ENCODE data around the gene KCNN3.

The KCNN3 gene

GRCh38 chr1:154747380-154747739, 122.7 kb downstream of the KCNN3 start:
- no peak for DNase-seq

- no peak for DNase-seq
These were observed 123.3 kb downstream of the KCNN3 start for GRCh38 chr1:154746622-154747299.

- DNase-seq = no peak
These were observed 124.2 kb downstream of the KCNN3 start for GRCh38 chr1:154745750-154746425.

- no peak for DNase-seq
These were observed 124.8 kb downstream of the KCNN3 start for GRCh38 chr1:154745286-154745731.

- DNase-seq = no peak
These were observed 125.6 kb downstream of the KCNN3 start for GRCh38 chr1:154744352-154745035.

DNA sequence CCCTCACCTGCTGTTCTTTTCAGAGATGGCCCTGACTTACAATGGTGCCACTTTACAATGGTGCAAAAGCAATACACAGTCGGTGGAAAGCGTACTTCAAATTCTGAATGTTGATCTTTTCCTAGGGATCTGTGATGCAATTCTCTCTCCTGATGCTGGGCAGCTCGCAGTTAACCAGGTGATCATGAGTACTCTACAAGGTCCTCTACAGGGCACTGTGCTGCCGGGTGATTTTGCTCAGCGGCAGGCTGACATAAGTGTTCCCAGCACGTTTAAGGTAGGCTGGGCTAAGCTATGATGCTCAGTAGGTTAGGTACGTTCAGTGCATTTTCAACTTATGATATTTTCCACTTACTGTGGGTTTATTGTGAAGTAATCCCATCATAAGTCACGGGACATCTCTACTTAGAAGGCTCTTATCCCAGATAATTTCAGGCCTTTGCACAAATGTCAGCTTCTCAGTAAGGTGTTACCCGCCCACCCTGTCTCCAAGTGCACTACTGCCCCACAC, 126.5 kb downstream of the KCNN3 start:
- DNase-seq = no peak

DNA sequence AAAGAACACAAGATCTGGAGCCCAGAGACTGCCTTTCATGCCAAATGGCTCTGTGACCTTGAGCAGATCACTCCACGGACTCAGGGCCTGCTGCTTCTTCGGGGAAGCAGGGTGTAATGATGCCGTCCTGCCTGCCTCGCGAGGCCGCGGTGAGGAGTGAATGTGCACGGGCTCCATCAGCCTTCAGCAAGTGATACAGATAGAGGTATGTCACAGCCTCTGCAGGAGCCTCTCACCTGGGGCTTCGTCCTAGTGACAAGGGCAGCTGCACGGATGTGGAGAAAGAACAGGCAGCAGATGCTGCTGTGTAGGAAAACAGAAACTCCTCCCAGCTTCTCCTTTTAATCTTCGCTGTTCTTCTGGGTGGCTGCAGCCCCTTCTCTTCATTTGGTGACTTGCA, 127.5 kb downstream of the KCNN3 start:
- DNase-seq = no peak

DNA sequence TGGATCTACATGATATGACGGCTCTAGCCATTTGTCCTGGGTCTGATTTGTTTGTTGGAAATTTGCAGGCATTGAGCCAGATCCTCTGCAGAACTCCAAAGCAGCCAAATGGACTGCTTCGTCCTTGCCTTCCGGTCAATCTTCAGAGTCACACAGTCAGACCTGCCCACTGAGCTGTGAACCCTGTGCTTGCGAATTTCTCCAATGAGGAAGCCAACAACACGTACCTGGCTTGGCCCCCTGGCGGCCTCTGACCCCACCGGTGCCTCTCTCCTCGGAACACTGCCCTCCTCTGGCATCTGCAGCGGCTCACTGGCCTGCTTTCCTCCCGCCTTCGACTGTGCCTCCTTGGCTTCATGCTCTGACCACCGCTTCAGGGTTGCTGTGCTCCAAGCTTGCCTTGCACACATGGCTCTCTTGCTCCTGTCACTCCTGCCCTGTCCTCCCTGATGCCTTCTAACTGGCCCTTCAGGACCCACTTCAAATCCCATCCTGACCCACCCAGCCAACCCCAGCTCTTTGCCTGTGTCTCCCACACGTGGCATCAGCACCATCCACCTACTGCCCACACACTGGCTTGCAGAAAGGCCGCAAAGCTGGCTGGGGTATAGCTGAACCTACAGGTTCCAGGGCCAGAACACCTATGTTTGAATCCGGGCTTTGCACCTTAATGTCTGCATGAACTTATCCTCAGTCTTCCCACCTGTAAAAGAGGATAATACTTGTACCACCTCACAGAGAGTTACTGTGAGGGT, 128.2 kb downstream of the KCNN3 start:
- no peak for DNase-seq

DNA sequence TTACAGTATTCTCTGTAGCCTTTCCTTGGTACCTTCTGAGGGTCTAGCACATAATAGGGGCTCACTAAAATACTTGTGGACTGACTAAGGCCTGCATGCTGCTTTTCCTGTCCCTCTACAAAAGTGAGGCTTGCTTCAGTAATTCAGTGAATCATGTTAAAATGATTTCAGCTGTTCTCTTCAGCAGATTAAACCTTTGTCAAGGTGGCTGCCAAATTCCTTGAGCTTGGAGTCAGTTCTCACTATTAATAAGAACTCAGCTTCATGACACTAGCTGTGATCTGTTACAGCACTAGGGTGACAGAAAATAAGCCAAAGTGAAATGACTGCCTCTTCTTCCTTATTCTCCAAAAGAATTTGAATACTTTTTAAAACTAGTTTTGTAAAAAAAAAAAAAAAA, 128.8 kb downstream of the KCNN3 start:
- no peak for DNase-seq

DNA sequence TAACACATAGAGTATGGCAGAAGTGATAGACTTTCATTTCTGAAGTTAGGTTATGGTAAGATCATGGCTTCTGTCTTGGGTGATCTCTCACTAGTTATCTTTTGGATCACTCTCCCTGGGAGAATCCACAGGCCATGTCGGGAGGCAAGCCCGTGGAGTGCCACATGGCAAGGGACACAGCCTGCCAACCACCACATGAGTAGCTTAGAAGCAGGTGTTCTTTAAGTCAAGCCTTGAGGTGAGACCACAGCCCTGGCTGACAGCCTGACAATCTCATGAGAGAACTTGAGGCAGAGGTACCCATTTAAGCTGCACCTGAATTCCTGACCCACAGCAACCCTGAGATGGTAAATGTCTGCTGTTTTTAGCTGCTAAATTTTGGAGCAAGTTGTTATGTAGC, 130.4 kb downstream of the KCNN3 start:
- no peak for DNase-seq

- no peak for DNase-seq
These were observed 133.2 kb downstream of the KCNN3 start for GRCh38 chr1:154736841-154737240.

DNA sequence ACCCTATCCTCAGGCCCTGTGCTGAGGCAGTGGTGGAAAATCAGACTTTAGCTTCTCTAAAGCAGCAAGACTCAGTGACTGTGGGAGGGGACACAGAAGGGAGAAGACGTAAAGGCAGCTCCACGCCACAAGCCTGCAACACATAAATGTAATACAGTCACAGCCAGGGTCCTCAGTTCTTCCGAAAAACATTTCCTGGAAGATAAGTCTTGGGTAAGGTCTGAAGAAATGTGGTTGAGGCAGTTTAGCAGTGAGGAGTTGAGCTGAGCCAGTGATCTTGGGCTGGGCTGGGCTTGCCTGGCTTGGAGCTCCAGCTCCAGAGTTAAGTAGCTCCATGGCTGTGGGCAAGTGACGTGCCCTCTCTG, 134.3 kb downstream of the KCNN3 start:
- DNase-seq = no peak

- DNase-seq = no peak
These were observed 134.8 kb downstream of the KCNN3 start for GRCh38 chr1:154735061-154735803.

- DNase-seq = no peak
These were observed 136.5 kb downstream of the KCNN3 start for GRCh38 chr1:154733621-154734020.

DNA sequence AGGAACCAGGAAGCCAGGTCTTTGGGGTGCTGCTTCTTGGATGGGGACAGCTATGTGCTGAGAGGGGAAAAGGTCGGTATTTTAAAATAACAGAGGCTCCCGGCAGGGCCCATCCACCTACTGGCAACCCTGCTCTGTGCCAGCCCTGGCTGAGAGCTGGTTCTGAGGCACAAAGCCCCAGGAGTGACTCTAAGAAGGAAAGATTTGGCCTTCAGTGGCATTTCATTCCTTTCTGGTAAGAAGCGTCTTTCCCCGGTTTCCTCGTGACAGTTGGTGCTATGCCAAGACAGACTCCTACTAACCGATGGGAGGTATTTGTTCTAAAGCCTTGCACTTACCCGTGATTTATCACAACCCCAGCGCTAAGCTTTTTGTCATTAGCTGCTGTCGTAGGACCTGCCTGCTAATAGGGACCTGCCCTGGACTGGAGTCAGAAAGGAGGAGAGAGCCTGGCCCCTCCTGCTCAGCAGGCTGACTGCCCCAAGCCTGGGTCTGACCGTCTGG, 139.0 kb downstream of the KCNN3 start:
- no peak for DNase-seq

DNA sequence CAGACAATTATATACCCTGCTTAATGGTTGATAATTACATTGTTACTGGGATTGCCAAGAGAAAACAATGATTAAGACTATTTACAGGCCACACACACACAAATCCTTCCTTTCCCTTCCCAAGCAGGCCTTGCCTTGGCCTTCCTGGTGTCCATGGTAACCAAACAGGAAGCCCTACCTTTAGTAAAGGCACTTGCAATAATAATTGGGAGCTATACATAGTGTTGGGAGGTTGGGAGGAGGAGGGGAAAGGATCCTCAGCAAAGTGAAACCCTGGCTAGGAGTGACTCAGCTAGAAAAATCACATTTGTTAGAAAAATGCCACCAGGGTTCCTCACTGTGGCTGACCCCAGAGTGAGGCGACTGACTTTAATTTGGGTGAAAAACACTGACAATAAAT, 139.8 kb downstream of the KCNN3 start:
- DNase-seq = no peak

DNA sequence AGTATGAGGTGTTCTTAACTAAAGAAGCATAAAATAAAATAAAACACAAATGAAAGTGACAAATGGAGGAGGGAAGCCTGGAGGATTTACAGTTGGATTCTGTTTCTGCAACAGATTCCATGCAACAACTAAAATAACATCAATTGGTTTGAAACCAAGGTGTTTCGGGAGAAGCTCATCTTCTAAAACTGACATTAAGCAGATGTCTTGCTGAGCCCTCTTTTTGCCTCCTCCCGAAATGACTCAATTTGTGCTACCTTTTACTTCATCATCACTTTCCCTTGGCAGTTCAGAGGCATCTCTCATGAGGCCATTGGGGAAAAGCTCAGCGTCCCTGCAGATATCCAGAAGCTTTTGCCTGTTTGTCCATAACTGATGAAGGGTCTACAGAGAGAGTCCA, 140.5 kb downstream of the KCNN3 start:
- no peak for DNase-seq

GRCh38 chr1:154729031-154729442, 141.0 kb downstream of the KCNN3 start:
- no peak for DNase-seq

DNA sequence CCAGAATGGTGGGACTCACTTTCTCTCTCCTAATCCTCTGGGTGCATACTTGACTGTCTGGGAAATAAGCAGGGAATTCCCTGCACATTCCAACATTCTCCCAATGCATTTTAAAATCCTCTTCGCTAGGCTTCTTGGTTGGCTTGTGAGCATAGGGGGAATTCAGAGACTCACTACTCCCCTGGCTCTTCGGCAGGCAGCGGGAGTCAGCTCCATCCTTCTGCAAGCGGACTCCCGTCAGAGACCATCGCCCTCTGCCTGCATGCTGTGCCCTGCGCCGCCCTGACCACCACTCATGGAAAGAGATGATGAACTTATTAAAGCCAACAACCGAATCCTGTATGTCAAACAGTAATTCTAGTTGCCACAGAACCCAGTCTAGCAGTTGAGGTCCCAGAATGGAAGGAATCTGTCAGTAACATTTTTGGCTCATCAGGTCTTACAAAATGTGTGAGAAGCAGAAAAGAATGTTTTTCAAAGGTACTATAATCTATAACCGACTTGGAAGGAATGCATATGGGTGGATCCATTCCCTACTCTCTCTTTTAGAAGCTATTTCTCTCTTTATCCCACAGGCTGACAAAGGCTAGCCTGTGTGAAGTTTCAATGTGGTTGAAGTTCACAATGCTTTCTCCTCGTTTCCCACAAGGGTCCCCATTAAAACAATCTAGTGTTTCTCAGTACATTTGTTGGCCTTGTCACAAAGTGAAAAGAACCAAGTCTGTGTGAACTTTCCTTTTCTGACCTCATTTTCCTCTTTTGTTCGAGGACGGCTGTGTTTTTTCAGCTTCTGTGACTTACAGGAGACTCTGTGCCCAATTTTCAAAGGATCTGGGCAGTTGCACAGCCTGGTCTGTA, 143.0 kb downstream of the KCNN3 start:
- DNase-seq = no peak

- no peak for DNase-seq
These were observed 143.6 kb downstream of the KCNN3 start for GRCh38 chr1:154726443-154726842.

DNA sequence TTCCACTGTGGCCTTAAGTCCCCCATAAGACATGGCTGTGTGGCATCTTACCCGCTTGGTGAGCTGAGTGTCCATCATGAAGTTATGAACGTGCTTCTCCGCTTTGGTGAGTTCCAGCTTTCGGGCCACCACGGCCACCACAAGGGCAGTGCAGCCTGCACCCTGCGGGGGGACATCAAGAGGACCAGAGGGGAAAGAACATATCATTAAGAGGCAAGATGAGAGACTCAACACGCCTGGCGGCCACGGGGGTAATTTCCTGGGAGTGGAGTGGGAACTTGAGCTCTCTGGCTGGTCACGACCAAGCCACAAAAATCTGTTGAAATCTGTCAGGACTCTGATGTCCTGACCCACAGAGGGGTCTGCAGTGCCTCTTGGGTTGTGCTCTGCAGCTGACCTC, 144.2 kb downstream of the KCNN3 start:
- no peak for DNase-seq

All from CD4-positive, alpha-beta T cell treated with Interleukin-10 for 1 hour (primary cell).